Tibial artery (tissue), 4 donors: Measurements from ENCODE around the gene UBE3D.
A peak's percentile ranks its signal among the peaks of the same experiment; 100 is the strongest.

Experiments
- DNase-seq, 2 donors: peaks; one replicate each; pipeline ENCODE4 v3.0.0-alpha.2; 2019
- H3K27ac ChIP-seq, 2 donors: fragments of 200-600 bp; sonication (generic) in 1 of 2; 1 replicate in 1 of 2; 2 replicates in 1 of 2; pipeline ENCODE4 v1.5.1; 2018 to 2019; ENCODE audit warnings: mild to moderate bottlenecking in 1 of 2
- H3K27me3 ChIP-seq, 2 donors: fragments of 200-600 bp; sonication (generic) in 1 of 2; one replicate each; pipeline versions ENCODE4 v1.5.1 to v1.6.0; 2016 to 2019
- H3K36me3 ChIP-seq, 3 donors: fragments of 200-600 bp; sonication (generic) in 2 of 3; one replicate each; pipeline ENCODE4 v1.5.1; 2016 to 2019; ENCODE audit warnings: mild to moderate bottlenecking in 2 of 3
- H3K4me1 ChIP-seq, 4 donors: fragments of 200-600 bp; sonication (generic) in 2 of 4; 1 replicate in 3 of 4; 2 replicates in 1 of 4; pipeline ENCODE4 v1.5.1; 2016 to 2019
- H3K4me3 ChIP-seq, 2 donors: fragments of 200-600 bp; sonication (generic) in 1 of 2; 1 replicate in 1 of 2; 2 replicates in 1 of 2; pipeline ENCODE4 v1.5.1; 2018 to 2019; ENCODE audit warnings: mild to moderate bottlenecking in 2 of 2
- H3K9me3 ChIP-seq, 3 donors: fragments of 200-600 bp; sonication (generic) in 1 of 3; one replicate each; pipeline ENCODE4 v1.5.1; 2016 to 2019
- intact Hi-C: fragments of 100-400 bp; cut with DNase I; formaldehyde crosslinking; loops from one replicate; pipeline ENCODE4 v1.15.0; 2023; ENCODE audit warnings: low total_unique reads
- TF ChIP-seq, protein P1 (sequence below), 2 experiments: fragments of 200-600 bp in 1 of 2; fragments of 450-650 bp in 1 of 2; IDR thresholded peaks; one replicate each; pipeline ENCODE4 v1.5.1; 2017 to 2019; ENCODE audit warnings: antibody characterized with exemption in 2 of 2, mild to moderate bottlenecking in 1 of 2, moderate library complexity in 1 of 2

The UBE3D gene

DNA sequence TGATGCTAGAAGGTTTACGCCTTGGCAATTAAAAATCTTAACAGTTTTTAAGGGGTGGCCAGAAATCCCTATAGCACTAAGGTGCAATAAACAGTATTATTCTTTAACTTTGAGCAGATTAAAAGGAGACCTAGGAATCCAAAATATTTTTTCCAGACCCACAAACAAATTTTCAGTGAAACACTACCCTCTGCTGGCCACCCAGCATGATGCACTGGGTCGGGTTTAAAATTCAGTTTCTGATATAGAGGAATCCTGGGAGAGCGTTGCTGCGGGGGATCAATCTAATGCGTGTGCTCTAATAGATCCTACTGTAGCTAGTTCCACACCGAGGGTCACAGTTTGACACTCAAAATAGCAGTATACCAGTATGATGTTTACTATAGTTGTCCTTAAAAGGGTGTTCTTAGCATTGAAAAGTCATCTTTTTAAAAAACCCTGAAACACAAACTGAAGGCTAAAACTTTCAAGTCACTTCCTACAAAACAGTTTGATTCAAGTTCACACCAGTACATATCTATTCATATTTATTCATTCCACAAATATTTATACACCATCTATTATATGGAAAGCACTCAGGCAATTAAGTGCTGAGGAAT is 10.2 kb downstream of the UBE3D start:
- Histone ChIP-seq H3K27ac (no peak overlapping the region), H3K36me3 (peaks cover 0 to 20% (median 13%) of the 10 kb centered on the region in 3 donors), H3K4me3 (no peak overlapping the region), H3K27me3 (no peaks in the 10 kb centered on the region), H3K9me3 (no peaks in the 10 kb centered on the region), H3K4me1 (no peaks in the 10 kb centered on the region)
- DNase-seq = peak in 1 of 2 donors; percentile 28
- intact Hi-C loops = loop anchor here (5.0 kb wide), 1 partner anchor 783 kb away; no protein-coding TSS in a partner anchor
- TF ChIP-seq, protein P1, sequence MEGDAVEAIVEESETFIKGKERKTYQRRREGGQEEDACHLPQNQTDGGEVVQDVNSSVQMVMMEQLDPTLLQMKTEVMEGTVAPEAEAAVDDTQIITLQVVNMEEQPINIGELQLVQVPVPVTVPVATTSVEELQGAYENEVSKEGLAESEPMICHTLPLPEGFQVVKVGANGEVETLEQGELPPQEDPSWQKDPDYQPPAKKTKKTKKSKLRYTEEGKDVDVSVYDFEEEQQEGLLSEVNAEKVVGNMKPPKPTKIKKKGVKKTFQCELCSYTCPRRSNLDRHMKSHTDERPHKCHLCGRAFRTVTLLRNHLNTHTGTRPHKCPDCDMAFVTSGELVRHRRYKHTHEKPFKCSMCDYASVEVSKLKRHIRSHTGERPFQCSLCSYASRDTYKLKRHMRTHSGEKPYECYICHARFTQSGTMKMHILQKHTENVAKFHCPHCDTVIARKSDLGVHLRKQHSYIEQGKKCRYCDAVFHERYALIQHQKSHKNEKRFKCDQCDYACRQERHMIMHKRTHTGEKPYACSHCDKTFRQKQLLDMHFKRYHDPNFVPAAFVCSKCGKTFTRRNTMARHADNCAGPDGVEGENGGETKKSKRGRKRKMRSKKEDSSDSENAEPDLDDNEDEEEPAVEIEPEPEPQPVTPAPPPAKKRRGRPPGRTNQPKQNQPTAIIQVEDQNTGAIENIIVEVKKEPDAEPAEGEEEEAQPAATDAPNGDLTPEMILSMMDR (IDR thresholded peaks at IDR 0.05) = peak; percentile 66 to 81

DNA sequence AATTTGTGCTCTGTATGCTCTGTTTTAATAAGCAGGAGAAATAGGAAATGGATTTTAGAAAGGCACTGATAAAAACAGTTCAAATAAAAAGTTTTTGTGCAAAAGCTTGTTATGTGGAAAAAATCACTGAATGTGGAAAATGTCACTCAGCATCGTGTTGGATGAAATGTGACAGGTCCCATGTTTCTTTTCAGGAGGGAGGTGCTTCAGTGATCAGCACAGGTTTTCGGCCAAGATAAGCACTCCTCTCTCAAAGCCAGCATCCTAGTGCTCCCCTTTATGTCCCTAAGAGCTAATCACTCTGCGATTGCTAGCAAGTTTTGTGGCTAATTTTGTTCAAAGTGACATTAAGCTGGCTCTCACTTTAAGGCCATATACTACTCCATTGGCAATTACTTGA is 12.0 kb downstream of the UBE3D start:
- Histone ChIP-seq H3K9me3 (no peaks in the 10 kb centered on the region), H3K27ac (no peak overlapping the region), H3K36me3 (peaks cover 0 to 16% (median 13%) of the 10 kb centered on the region in 3 donors), H3K27me3 (no peaks in the 10 kb centered on the region), H3K4me3 (no peak overlapping the region), H3K4me1 (no peaks in the 10 kb centered on the region)
- TF ChIP-seq, protein P1 (IDR thresholded peaks at IDR 0.05) = no peak
- intact Hi-C loops = no loop called here
- DNase-seq = no peak

DNA sequence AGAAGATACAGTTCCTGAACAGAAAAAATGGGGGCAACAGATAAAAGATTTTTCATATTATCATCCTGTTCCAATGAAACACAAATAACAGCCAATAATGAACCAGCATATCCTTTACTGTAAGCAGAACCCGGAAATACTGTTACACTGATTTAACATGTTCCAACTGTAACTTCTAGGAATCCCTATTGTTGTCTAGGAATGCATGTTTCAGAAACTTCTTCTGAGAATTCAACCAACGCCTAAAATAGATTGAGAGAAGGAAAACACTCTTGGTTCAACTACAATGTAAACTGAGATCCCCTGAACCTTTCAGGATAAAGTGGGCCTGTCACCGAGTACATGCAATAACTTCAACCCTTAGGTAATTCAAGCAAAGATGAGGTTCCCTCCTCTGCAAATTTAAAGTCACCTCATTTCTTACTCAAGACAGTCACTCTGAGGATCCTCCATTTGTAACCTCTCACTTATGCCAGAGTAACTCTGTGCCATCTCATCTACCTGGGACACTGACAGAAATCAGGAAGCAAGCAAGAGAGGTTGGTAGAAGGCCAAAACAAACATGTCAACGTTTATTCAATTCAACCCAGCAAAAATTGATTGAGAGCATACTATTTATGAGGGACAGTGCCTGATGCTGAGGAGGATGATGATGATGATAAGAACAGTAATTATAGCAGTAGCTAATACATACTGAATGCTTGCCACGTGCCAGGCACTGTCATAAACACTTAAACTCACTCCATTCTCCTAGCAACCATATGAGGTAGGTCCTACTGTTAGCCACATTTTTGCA is 14.1 kb downstream of the UBE3D start:
- no peaks in the 10 kb centered on the region for H3K4me1 ChIP-seq
- TF ChIP-seq, protein P1 (IDR thresholded peaks at IDR 0.05) = no peak
- no peaks in the 10 kb centered on the region for H3K27me3 ChIP-seq
- DNase-seq = no peak
- intact Hi-C loops = no loop called here
- no peaks in the 10 kb centered on the region for H3K9me3 ChIP-seq
- no peak overlapping the region for H3K27ac ChIP-seq
- peaks cover 0 to 14% (median 9%) of the 10 kb centered on the region in 3 donors for H3K36me3 ChIP-seq
- H3K4me3 ChIP-seq = no peak overlapping the region

DNA sequence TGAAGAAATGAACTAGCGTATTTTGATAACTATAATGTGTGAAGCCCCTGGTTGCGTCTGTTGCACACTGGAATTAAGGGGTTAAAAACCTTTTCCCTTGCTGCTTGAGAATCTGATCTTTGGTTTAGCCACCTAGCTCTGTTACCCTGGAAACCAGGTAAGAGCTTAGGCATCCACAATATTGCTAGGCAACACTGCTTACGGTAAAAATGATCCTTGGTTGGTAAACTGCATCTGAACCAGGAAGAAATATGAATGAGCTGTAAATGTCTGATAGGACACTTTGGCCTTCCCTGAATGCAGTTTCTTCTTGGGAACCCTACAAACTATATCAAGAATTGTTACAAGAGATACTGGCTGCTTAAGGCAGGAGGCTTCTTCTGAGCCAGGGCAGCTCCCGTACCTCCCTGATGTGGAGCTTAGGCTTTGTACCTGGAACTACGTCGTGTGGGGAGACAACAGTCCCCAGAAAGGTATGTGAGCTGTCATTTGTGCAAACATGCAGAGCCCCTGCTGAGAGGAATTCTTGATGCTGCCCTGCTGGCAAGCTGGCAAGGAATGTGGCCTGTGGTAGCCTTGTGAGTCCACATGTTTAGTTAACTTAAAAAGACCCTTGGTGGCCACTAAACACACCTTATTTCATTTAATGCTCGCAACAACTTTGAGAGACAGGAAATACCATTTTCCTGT is 18.4 kb downstream of the UBE3D start:
- Histone ChIP-seq H3K4me3 (no peak overlapping the region), H3K27ac (no peak overlapping the region), H3K4me1 (no peaks in the 10 kb centered on the region), H3K9me3 (no peaks in the 10 kb centered on the region), H3K27me3 (no peaks in the 10 kb centered on the region), H3K36me3 (peaks cover 0 to 6% (median 2%) of the 10 kb centered on the region in 3 donors)
- intact Hi-C loops = no loop called here
- TF ChIP-seq, protein P1 (IDR thresholded peaks at IDR 0.05) = no peak
- DNase-seq = no peak

DNA sequence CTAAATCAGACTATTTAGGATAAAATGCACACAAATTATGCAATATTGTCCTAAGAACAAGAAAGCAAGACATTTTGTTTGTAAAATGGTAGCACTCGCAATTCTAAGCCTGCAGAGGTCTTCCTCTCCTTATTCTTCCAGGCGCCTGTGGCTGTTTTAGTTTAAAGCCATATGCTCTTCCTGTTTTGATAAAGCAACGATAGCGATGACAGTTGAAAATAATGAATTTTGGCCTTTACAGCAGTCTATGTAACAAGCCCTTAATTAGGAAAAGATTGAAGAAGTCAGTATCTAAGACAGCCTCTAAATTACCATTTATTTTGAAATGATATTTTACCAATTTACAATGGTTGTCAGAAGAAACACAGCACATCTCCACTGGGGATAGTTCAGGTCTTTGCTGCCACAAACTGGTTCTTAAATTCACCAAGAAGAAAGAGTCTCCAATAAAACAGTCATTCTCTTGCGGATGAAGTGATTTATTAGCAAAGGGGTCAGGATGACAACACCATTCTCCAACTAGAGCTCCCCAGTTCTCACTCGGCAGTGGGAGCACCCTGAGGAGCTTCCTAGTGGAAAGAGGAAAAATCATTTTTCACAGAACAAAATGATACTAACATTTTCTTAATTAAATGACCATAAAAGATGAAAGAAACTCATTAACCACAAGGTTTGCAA is 21.4 kb downstream of the UBE3D start:
- no peak for DNase-seq
- no peak overlapping the region for H3K4me3 ChIP-seq
- no peaks in the 10 kb centered on the region for H3K36me3 ChIP-seq
- no peaks in the 10 kb centered on the region for H3K9me3 ChIP-seq
- intact Hi-C loops = no loop called here
- no peak overlapping the region for H3K27ac ChIP-seq
- H3K4me1 ChIP-seq = no peaks in the 10 kb centered on the region
- TF ChIP-seq, protein P1 (IDR thresholded peaks at IDR 0.05) = no peak
- no peaks in the 10 kb centered on the region for H3K27me3 ChIP-seq
